HL-60/S4 treated with retinoic acid at 250 ng/mL for 4 days and 3 days (cell line): ENCODE measurements around the gene LAYN.

Experiments
- in situ Hi-C: fragments of 300-500 bp; cut with MboI; formaldehyde crosslinking; loops from 2 replicates; pipeline ENCODE4 v1.7.0; 2022; ENCODE audit warnings: low sequenced_read_pairs

LAYN gene

GRCh38 chr11:111560800-111561199, 20.3 kb downstream of the LAYN start:
- in situ Hi-C loops, result no loop called here

DNA sequence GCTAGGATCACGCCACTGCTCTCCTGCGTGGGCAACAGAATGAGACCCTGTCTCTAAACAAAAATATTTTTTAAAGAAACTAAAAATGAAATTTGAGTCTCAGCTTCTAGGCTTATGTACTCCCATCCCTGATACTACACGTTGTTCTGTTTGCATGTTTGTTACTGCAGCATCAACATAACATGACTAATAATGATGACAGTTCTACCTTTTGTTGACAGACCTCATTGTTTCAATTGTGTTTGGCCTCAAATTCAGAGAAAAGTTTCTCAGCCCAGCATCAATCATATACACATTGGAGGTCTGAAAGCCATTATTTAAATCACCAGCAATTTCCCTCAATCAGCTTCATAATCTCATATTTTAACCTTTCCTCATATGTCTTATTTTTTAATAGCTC, 20.8 kb downstream of the LAYN start:
- in situ Hi-C loops, result no loop called here

DNA sequence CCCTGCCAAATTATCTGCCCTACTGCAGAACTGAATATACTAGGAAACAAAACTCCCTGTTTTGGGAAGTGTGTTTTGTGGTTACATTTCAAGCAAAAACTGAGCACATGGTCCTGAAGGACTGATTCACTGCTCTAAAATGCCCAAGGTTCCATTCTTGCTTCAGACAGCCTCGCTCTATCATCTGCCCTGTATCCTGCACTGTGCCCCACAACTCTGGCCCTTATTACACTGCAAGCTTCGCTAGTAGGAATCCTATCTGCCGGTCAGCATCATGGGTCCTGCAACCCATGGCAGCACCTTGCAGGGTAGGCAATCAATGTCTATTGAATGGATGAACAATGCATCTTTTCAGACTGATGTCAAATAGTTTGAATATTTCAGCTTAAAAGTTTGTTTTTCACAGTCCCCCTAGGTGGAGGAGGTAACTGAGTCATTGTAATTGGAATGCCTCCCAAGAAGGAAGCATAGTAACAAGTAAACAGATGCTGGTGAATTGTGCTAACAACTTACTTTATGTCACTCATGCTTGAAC, 21.3 kb downstream of the LAYN start:
- in situ Hi-C loops, result no loop called here

GRCh38 chr11:111562692-111563389, 22.3 kb downstream of the LAYN start:
- in situ Hi-C loops, result no loop called here

- in situ Hi-C loops, result no loop called here
Measured at GRCh38 chr11:111565114-111565720, 24.7 kb downstream of the LAYN start.

GRCh38 chr11:111566324-111566723, 25.8 kb downstream of the LAYN start:
- in situ Hi-C loops, result no loop called here

GRCh38 chr11:111569476-111569875, 29.0 kb downstream of the LAYN start:
- in situ Hi-C loops, result no loop called here

DNA sequence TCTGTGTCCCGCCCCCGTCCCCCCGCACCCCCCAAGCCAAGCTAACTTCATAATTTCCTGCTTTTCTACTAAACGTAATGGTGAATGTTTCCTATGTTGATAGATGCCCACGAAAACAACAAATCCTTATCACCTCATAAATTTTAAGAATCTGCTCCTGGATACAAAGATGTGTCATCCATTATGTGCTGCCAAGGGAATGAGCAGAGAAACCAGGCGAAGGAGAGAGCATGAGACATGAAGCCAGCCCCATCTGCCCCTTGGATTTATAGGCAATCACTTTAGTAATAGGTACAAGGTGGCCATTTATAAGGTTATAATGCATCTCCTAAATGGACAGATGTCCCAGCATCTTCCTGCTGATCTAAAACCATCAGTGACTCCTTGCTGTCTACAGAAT, 30.3 kb downstream of the LAYN start:
- in situ Hi-C loops, result no loop called here

GRCh38 chr11:111571829-111572501, 31.4 kb downstream of the LAYN start:
- in situ Hi-C loops, result no loop called here

DNA sequence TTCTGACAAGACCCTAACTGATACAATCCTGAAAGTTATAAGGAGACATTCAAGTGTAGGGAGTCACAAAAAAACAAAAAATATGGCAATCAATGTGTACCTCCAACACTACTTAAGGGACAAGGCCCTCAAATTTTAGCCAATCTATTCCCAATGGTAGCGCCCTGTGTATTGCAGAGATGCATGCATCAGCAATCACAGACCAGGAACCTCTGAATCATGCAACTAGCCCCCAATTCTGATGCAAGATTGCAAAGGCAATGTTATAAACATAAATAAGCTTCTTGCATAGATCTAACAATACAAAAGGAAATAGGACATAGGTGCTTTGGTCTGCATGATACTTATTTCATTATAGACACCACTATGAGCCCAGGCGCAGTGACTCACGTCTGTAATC, 32.1 kb downstream of the LAYN start:
- in situ Hi-C loops, result no loop called here

DNA sequence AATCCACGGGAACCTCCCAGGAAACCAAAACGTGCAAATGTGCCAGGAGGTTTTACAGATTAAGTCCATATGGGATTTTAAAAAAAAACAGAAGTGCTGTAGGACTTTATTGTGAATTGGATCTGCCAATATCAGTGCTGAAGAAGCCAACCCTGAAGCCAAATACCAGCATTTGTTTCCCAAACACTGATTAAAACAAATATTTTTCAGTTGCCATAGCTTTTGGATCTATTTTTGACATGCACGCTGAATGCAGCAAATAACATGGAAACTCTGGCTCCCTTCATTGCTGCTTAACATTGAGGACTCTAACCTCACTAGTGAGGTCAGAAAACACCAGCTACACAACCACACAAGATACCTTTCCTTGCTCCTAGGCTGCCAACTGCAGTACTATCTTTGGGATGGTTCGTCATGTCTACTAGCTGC, 33.3 kb downstream of the LAYN start:
- in situ Hi-C loops, result no loop called here

- in situ Hi-C loops, result loop anchor here (25.0 kb wide), 1 partner anchor 213 kb away; no protein-coding TSS in a partner anchor
Measured at GRCh38 chr11:111574373-111575225, 34.1 kb downstream of the LAYN start.

- in situ Hi-C loops, result loop anchor here (25.0 kb wide), 1 partner anchor 212 kb away; no protein-coding TSS in a partner anchor
Measured at GRCh38 chr11:111575740-111576139, 35.2 kb downstream of the LAYN start.

DNA sequence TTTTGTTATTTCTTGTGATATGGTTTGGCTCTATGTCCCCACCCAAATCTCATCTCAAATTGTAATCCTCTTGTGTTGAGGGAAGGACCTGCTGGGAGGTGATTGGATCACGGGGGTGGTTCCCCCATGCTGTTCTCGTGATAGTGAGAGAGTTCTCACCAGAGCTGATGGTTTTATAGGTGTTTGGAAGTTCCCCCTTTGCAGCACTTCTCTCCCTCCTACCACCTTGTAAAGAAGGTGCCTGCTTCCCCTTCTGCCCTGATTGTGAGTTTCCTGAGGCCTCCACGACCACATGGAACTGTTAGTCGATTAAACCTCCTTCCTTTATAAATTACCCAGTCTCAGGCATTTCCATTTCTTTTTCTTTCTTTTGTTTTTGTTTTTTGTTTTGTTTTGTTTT, 37.3 kb downstream of the LAYN start:
- in situ Hi-C loops, result loop anchor here (25.0 kb wide), 1 partner anchor 209 kb away; no protein-coding TSS in a partner anchor

DNA sequence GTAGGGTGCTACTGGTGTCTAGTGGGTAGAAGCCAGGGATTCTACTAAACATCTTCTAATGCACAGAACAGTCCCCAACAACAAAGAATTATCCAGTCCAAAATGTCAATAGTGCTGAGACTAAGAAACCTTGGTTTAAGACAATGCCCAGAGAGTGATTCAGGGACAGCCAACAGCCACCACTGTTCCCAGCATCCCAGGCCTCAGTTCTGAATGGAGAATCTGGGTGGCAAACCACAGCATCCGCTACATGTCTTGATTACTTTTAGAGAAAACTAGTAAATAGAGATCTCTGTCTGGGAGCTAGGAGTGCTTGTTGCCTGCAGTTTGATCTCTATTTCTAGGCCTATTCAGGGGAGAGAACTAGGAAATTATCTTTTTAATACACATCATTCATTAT, 40.8 kb downstream of the LAYN start:
- in situ Hi-C loops, result loop anchor here (25.0 kb wide), 1 partner anchor 206 kb away; no protein-coding TSS in a partner anchor

DNA sequence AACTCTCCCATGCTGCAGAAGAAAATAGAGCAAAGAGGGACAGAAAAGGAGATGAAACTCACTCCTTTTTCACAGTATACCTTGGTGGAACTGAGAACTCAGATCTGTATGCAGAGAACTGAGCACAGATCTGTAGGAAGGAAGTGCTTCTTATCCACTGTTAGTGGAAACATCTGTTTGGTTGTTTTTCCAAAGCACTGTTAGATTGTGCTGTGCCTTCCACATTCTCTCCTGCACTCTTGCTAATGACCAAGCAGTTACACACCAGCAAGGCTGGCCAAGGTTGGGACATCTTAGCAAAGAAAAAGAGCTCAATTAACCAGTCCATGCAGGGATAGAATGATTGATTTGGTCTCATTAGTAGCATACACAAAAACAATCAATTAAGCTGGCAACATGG, 41.6 kb downstream of the LAYN start:
- in situ Hi-C loops, result loop anchor here (25.0 kb wide), 1 partner anchor 205 kb away; no protein-coding TSS in a partner anchor

DNA sequence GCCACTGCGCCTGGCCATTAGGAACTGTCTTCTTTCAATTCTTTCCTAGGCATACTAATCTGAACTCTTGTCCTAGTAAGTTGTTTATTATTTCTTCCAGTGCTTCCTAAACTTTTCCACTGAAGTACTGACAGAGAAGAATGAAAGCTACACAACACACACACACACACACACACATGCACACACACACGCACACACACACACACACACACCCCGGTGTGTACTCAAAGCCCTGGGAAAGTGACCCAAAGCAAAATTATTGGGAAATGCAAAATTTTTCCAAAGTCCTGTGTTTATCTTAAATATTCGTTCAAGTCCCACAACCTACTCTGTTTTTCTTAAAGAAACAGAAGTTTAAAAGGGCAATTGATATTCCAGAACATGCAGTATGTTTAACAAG, 42.4 kb downstream of the LAYN start:
- in situ Hi-C loops, result loop anchor here (25.0 kb wide), 1 partner anchor 204 kb away; no protein-coding TSS in a partner anchor

DNA sequence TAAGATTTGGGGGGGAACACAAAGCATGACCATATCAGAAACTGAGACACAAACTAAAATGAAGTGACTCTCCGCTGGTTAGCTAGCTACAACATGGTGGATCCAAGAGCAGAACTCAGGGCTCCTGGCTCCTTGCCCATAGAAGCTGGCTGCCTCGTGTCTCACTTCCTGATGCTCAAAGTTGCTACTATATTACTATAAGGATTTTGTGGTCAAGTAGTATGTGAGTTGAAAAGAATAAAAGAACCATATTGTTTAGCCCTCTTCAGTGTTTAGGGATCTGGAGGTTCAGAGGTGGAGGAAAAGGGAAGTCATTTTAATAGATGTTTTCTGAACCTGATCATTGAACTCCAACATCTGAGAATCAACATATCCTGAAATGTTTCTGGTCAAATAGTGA, 44.9 kb downstream of the LAYN start:
- in situ Hi-C loops, result loop anchor here (25.0 kb wide), 1 partner anchor 202 kb away; no protein-coding TSS in a partner anchor

DNA sequence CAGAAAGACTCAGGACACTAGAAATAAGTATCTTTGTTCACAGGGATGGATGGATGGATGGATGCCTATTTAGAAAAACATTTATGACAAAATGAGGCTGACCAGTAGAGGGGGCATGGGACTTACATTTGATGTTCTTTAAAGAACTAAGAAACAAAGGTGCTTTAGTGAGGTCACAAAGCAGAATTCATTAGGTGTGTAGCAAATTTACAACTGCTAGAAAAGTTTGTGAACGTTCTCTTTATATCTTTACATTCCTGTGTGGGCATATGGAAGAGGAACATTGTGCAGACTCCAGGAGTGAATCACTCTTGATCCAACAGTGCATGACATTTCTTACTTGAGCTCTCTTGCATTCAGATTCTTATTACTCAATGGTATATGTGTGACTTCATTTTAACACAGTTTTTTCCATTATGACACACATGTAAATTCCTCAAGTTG, 45.9 kb downstream of the LAYN start:
- in situ Hi-C loops, result loop anchor here (25.0 kb wide), 1 partner anchor 201 kb away; no protein-coding TSS in a partner anchor

DNA sequence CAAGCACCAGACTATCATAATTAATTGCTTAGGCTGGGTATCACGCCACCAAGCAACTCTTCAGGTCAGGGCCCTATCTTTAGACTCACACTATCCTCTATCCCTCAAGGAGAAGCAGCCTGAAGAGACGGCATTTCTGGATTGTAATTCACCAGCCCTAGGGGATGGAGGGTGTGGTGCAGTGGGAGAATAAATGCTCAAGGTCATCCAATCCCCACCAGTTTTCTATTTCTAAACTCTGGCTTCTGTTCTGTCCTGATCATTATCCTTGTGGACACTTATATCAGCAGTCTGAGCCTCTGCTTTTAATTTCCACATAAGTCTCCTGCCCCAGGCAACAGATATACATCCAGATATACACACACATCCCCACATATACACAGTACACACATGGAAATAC, 48.6 kb downstream of the LAYN start:
- in situ Hi-C loops, result loop anchor here (25.0 kb wide), 1 partner anchor 198 kb away; no protein-coding TSS in a partner anchor
